Neural progenitor cell (in vitro differentiated cells): Measurements from ENCODE around the gene SLC28A3.

ENCODE experiments used
- CTCF ChIP-seq: fragments of 200-600 bp; sonication (generic); IDR thresholded peaks from 2 replicates; pipeline ENCODE4 v1.5.1; 2017; ENCODE audit warnings: antibody characterized with exemption, mild to moderate bottlenecking
- EZH2 ChIP-seq: fragments of 200-600 bp; sonication (generic); IDR thresholded peaks from 2 replicates; pipeline ENCODE4 v1.6.1; 2017; ENCODE audit warnings: antibody characterized with exemption, mild to moderate bottlenecking, moderate library complexity
- EZH2phosphoT487 ChIP-seq: fragments of 200-600 bp; sonication (generic); IDR thresholded peaks from 2 replicates; pipeline ENCODE4 v1.6.1; 2017; ENCODE audit warnings: antibody characterized with exemption

GRCh38 chr9:84381508-84381907 is 41.0 kb upstream of the SLC28A3 start:
- TF ChIP-seq CTCF, result no peak
- no peak for TF ChIP-seq EZH2
- TF ChIP-seq EZH2phosphoT487, result no peak
